SK-N-MC (cell line): Measurements from ENCODE around the gene POLR2F.

Experiments used
- EZH2 ChIP-seq: fragments of 200-600 bp; sonication (generic); IDR thresholded peaks from one replicate; pipeline ENCODE4 v1.6.1; 2017; ENCODE audit warnings: antibody characterized with exemption
- FOXP2 ChIP-seq: optimal IDR thresholded peaks from 2 replicates; pipeline ENCODE3; 2011; ENCODE audit warnings: mild to moderate bottlenecking, moderate library complexity; ENCODE audit not compliant: insufficient read depth; ENCODE audit errors: extremely low read length, control extremely low read depth
- POLR2AphosphoS5 ChIP-seq: IDR thresholded peaks from 2 replicates; pipeline ENCODE4 v1.6.1; 2012; ENCODE audit warnings: mild to moderate bottlenecking, low read depth, low read length, borderline replicate concordance

DNA sequence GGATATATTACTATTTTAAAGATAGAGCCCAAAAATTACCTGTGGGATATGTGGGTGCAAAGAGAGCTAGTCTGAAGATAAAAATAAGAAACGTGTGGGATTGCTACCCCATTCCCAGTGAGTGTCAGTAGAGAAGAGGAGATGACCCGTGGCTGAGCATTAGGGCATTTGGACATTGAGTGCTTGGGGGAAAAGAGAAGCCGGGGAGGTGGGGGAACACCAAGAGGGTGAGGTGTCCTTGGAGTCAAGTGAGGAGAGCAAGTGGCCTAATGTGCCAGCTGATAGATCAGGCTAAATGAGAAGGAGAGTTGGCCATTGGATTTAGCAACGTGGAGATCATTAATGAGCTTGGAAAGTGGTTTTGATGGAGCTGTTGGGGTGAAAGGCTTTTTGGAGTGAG, 1.2 kb downstream of the POLR2F start:
- TF ChIP-seq EZH2 (no peak), POLR2AphosphoS5 (no peak), FOXP2 (no peak)
